GM21367 (cell line): ENCODE measurements around the gene GNAZ.
"Not testable (repeated sequence)": the region's sequence is repeated elsewhere in the genome, so short reads cannot be mapped to it uniquely, and the experiment has no call there.

Experiments used
- ATAC-seq: cut with Tn5 transposase; IDR thresholded peaks from one replicate; pipeline ENCODE4 v1.9.1; 2021; ENCODE audit not compliant: unreplicated experiment

GNAZ gene

DNA sequence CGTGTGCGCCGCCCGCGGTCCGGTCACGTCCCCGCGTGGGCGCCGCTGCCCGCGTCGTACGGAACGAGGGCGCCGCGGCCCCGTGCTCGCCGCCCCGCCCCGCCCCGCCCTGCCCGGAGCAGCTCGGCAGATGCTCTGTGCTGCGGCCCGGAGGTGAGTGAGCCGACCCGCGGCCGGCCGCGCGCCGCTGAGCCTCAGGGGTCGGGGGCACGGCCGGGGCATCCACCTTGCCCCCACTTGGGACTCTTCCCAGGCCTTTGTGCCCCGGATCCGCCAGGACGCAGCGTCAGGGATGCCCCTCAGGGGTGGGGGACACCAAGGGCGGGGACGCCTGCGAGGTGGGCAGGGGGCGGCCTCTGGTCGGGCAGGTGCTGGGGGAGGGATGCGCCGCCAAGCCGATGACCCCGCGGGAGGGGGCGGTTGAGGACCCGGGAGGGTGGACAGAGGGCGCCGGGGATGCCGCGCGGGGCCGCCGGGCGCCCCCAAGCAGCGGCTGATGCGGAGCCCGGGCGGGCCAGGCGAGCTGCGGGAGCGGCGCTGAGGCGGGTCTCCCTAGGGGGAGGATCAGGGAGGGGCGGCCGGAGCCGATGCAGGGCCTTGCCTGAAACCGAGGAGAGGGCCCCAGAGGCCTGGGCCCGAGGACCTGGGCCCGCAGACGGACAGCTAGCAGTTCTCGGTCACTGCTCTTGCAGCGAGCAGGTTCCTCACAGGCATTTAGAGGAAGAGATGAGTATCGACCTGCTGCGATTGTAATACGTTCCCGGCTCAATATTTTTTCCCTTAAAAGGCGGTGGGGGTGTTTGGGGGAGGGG is at the start of gene GNAZ:
Gene GNAZ, plus strand, starts transcription at position 102 of the 812 bp plus-strand sequence. CDS start 25,177 bp downstream, outside the sequence.
- ATAC-seq = no peak

DNA sequence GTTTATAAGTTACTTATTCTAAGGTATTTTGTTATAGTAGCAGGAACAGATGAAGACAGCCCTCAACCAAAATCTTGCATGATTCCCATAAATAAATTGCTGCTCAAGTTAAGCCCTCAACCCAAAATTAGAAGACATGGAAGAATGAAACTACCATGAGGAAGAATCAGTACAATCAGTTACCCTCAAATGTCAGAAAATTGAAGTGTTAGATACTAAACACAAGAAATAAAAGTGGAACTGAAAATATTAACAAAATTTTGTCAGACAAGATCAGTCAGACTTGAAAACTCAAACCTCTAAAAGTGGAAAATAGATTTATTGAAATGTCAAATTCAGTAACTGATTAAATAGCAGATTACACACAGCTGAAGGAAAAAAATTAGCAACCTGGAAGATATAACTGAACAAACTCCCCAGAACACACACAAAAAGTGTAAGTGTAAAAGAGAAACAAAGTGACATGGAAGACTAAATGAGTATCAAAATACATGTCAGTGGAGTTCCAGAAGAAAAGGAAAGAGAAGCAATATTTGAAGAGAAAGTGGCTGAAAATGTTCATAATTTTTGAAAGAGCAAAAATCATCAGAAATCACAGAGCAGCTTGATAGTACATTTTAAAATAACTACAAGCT is 49.5 kb upstream of the GNAZ start:
- ATAC-seq = no peak

GRCh38 chr22:23021660-23022353 is 48.5 kb upstream of the GNAZ start:
- ATAC-seq = not testable (repeated sequence)

- ATAC-seq = no peak
These were observed 47.0 kb upstream of the GNAZ start for GRCh38 chr22:23023294-23023693.

DNA sequence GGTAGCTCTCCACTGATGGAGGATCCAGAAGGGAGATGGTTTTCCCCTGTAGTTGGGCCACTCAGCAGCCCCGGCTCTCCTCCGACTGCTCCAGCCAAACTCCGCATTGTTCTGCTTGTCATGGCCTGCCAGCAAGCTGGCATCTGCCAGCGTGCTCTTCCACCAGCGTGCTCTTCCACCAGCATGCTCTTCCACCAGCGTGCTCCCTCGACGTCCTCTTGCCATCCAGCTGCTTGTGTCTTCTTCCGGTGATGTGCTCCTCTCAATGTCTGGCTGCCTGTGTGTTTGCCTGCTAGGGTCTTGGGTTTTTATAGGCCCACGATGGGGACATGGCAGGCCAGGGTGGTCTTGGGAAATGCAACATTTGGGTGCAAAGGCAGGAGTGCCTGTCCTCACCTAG is 43.5 kb upstream of the GNAZ start:
- no peak for ATAC-seq

- ATAC-seq = not testable (repeated sequence)
These were observed 42.5 kb upstream of the GNAZ start for GRCh38 chr22:23027849-23028248.

GRCh38 chr22:23029521-23030228 is 40.6 kb upstream of the GNAZ start:
- no peak for ATAC-seq

DNA sequence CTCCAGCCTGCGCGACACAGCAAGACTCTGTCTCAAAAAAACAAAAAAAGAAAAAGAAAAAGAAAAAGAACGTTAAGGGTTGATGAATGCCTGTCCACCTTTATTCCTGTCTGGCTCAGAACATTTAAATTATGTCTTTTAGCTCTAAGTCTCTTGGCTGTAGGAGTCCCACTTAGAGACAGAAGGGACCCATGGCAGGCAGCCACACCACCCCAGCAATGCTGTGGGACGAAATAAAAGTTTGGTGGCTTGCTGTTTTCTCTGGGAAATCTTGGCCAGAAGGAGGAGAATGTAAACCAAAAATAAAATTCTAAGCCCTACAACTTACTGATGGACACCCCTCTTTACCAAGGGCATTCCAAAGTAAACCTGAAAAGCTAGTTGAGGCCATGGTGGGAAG is 38.9 kb upstream of the GNAZ start:
- ATAC-seq = no peak

DNA sequence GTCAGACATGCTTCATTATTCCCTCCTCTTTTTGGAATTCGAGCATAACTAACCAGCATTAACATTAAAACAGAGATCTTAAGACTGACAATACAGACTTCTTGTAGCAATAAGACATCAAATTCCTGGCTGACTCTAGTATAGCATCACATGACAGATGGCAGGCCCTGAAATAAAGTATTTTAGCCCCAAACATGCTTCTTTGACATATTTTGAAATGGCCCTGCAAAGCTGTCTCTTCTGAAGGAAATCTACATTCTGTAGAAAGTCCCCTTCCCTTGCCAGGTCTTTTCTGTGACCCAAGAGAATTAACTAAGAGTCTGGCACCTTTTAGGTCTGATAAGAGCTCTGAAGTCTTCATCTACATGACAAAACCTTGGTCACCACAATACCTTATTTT is 38.5 kb upstream of the GNAZ start:
- ATAC-seq = no peak

DNA sequence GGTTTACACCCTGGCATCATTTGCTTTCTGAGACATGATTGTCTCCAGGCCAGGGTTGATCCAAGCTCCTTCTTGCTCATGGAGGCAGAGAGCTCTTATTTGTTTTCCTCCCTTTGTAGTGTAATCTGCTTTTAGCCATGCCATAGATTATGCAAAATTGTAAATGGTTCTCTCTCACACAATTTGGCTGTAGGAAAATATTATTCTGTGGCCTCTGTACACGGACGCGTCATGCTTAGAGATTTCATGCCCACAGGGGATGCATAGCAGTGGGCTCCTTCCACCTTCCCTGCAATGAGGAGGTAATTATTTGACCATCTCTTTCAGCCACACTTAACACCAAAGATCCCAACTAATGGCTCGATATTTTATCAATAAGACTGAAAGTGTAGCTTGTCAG is 37.7 kb upstream of the GNAZ start:
- ATAC-seq = no peak

- no peak for ATAC-seq
These were observed 37.0 kb upstream of the GNAZ start for GRCh38 chr22:23033116-23033905.

DNA sequence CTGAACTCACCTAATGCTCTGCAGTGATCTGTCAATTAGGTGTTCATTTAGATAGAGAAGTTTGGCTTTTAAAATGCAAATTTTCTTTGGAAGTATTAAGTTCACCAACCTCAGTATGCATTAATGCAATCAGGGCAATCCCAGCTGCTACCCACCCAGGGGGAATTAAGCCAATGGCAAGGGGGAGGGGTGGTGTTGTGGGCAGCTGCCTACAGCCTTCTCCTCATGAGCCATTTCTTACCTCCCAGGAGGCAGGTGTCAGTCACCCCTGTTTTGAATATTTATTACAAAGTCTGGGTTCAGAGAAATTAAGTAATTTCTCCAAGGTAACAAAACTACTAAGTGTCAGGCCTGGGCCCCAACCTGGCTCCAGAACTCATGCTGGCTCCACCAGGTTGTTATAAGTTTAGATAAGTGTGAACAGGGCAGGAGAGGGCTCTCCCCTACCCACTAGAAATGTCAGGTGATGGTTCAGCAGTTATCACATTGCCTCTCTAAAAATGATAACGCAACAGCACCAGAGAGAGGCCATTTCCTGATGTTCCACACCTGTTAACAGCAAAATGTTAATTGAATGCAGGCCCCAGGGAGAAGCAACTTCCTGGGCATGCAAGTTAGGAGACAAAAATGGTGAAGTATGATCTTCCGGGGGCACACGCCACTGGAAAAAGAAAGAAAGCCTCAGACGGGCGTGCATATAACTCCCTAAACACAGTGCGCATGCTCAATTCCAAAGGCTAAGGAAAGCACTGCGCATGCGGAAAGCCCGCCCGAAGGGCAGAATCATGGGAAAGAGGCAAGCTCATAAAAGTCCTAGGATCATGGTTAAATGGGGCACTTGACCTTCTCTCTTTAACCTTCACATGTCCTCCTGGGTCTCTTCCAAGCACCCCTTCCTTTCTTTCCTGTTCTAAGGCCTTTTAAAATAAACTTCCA is 35.4 kb upstream of the GNAZ start:
- ATAC-seq = no peak

- ATAC-seq = no peak
These were observed 34.6 kb upstream of the GNAZ start for GRCh38 chr22:23035557-23036277.

DNA sequence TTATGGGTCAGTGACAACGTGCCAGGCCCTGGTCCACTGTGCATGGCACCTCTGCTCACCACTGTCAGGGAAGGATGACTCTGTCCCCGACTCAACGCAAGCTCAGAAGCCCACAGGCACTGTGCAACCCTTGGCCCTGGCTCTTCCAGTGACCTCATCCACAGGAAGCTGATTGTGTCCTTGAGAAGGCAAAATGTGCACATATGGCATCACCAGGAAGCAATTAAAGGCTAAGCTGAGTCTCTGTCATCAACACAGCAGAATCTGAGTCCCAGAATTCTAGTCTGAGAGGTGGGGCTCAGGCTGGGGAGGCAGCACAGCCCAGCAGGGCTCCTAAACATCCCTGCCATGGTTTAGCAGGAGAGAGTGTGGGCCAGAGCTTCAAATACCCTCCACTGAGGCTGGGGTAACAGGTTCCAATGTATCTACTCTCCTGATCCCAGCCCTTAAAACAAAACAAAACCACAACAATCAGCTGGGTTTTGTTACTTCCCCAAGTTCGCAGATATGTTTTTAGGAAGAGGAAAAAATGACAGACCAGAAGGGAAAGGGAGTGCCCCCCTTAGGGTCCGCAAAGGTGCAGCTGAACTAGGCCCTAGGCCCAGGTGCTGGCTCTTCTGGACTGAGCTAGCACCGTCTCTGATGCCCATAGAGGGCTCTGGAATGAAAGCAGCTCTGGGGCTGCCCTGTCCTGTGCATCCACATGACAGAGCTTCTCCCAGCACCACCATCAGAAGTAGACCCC is 33.5 kb upstream of the GNAZ start:
- no peak for ATAC-seq

- ATAC-seq = no peak
These were observed 32.6 kb upstream of the GNAZ start for GRCh38 chr22:23037429-23038333.

- ATAC-seq = no peak
These were observed 32.0 kb upstream of the GNAZ start for GRCh38 chr22:23038334-23038642.

DNA sequence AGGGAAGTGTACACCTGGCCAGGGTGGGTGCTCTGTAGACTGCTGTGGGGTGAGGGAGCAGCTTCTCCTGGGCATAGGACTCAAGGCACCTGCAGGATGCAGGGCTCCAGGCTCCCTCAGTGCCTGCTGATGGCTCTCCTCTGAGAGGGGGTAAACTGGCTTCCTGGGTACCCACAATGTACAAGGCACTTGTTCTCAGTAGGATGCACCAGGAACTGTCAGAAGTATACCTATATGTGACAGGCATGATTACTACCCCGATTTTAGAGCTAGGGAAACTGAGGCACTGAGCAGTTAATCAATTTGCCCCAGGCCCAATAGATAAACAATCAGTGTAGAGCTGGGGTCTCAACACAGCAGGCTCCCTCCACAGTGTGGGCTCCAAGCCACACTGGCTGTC is 31.4 kb upstream of the GNAZ start:
- ATAC-seq = no peak
